HG02642 (cell line): ENCODE measurements around the gene GPC1.
A peak's percentile ranks its signal among the peaks of the same experiment; 100 is the strongest.
"Not testable (repeated sequence)": the region's sequence is repeated elsewhere in the genome, so short reads cannot be mapped to it uniquely, and the experiment has no call there.

Experiments
- ATAC-seq: cut with Tn5 transposase; IDR thresholded peaks from one replicate; pipeline ENCODE4 v1.9.1; 2021; ENCODE audit warnings: mild to moderate bottlenecking; ENCODE audit not compliant: unreplicated experiment, poor library complexity

GPC1 gene, protein sequence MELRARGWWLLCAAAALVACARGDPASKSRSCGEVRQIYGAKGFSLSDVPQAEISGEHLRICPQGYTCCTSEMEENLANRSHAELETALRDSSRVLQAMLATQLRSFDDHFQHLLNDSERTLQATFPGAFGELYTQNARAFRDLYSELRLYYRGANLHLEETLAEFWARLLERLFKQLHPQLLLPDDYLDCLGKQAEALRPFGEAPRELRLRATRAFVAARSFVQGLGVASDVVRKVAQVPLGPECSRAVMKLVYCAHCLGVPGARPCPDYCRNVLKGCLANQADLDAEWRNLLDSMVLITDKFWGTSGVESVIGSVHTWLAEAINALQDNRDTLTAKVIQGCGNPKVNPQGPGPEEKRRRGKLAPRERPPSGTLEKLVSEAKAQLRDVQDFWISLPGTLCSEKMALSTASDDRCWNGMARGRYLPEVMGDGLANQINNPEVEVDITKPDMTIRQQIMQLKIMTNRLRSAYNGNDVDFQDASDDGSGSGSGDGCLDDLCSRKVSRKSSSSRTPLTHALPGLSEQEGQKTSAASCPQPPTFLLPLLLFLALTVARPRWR

DNA sequence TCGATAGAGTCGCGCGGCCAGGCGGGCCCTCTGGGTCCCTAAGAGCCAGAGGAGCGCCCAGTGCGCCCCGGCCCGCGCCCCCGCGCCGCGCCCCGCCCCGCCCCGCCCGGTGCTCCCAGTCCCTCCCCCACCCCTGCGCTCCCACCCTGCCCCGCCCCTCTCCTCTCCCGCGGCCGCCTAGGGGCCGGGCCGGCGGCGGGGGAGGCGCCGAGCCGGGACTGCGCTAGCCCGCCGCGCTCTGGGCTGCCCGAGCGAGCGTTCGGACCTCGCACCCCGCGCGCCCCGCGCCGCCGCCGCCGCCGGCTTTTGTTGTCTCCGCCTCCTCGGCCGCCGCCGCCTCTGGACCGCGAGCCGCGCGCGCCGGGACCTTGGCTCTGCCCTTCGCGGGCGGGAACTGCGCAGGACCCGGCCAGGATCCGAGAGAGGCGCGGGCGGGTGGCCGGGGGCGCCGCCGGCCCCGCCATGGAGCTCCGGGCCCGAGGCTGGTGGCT lies at the start of gene GPC1:
Gene GPC1, plus strand, starts transcription at position 207 of the 491 bp plus-strand sequence. Its CDS starts 256 bp downstream, at position 463.
- ATAC-seq, result peak; percentile 57

DNA sequence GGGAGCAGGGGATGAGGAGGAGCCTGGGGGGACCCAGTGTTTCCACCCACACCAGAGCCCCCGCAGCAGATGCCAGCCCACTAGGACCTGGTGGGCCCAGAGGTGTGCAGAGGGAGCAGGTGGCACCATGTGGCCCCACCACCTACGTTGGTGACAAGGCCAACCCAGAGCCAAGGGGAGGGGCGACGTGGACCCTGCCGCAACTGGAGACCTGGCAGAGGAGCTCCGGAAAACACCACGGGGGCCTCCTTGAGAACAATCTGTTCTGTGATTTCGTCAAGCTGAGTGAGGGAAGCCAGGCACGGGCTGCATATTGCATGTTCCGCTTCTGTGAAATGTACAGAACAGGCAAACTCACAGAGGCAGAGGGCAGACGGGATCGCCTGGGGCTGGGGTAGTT lies 49.1 kb upstream of the GPC1 start:
- no peak for ATAC-seq

DNA sequence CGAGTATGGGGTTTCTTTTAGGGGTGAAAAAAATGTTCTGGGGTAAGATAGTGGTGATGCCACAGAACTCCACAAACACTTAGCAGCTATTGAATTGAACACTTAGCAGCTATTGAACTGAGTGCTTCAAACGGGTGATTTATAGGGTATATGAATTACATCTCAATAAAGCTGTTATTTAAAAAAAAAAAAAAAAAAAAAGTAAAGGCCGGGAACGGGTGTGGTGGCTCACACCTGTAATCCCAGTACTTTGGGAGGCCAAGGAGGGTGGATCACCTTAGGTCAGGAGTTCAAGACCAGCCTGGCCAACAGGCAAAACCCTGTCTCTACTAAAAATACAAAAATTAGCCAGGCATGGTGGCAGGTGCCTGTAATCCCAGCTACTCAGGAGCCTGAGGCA lies 48.7 kb upstream of the GPC1 start:
- not testable (repeated sequence) for ATAC-seq

DNA sequence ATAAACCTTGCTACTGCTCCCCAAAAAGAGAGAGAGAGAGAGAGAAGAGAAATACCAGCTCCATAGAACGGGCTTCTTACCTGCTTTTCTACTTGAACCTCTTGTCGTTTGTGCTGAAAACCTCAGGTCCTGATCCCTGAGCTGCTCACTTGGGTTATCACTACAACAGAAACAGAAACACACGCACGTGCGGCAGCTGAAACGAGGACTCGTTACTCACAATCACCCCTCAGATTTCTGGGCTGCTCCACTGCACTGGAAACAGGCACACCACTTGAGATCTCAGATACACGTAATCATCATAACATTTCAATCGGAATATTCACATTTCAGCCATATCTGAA lies 48.2 kb upstream of the GPC1 start:
- ATAC-seq, result no peak

DNA sequence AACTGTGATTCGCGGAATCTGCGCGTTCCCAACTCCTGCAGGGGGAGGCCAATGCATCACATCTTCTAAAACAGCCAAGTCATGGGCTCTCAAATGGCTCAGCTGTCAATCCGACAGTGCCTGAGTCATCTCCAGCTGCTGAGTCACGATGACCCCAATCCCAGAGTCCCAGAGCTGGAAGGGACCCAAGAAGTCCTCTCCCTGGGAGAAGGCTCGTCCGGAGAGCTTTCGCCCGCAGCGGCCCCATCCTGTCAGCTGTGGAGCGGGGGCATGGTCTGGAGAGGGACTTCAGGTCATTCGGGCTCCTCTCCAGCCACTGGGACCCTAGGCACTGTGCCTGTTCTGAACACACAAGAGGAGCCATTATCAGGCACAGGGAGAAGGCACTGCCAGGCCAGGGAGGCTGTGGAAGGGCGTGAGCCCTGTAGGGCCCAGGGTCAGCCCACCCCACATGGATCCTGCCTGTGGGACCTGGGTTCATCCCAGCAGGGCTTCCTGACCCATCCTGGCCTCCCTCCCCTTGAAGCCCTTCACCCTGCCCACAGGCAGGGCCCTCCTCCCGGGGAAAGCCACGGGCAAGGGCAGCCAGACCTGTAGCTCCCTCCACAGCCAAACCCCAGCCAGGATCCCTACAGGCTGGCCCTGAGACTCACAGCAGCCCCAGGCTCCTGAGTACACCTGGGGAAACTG lies 47.6 kb upstream of the GPC1 start:
- ATAC-seq, result no peak

DNA sequence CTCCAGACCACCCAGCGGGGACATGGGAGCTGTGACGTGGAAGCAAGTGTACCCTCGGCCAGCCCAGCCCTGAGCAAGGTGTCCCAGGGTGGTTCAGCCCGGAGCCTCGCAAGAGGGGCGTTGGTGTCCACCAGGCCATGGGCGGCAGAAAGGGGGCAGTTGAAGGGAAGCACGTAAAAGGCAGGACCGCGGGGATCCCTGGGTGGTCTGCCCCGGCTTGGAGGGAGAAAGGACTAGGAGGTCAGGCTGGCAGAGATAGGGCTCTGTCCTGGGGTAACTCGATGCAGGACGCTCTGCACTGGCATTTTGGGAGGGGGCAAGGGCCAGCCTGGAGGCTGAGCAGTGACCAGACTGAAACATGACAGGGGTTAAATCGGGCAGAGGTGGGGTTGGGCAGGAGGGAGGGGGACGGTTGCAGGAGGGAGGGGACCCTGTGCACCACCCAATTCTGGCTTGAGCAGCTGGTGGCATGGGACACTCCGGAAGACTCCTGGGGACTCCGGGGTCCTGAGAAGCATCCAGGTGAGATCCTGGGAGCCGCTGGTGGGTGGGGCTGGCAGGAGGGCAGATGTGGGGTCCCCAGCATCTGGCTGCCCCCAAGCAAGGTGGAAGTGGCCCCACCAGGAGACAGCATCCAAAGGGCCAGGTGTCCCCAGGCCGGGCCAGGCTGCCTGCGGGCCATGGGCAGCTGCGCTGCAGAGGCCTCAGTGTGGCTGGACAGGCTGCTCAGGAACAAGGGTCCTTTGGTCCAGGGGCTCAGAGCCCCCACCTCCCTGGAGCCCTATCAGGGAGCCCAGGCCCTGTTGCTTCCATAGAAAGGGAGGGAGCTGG lies 46.8 kb upstream of the GPC1 start:
- no peak for ATAC-seq

DNA sequence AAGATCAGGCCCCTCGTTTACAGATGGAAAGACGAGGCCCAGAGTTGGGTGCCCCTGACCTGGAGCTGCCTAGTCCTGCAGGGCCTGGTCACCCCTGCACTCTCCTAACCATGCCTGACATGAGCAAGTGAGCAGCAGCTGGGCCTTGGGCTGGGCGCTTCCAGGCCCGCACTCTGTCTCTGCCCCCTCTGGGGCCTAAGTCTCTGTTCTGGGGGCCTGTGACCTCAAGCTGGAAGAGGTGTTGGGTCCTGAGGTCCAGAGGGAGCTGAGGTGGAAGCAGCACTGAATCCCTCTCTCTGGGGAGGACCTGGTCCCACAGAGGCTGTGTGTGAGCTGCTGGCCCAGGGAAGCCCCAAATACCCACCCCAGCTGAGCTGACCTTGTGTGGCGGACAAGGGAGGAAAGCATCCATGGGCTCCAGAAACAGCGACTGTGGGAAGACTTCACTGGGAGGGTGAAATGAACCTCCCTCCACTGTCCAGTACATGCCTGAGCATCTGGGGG lies 46.1 kb upstream of the GPC1 start:
- no peak for ATAC-seq

DNA sequence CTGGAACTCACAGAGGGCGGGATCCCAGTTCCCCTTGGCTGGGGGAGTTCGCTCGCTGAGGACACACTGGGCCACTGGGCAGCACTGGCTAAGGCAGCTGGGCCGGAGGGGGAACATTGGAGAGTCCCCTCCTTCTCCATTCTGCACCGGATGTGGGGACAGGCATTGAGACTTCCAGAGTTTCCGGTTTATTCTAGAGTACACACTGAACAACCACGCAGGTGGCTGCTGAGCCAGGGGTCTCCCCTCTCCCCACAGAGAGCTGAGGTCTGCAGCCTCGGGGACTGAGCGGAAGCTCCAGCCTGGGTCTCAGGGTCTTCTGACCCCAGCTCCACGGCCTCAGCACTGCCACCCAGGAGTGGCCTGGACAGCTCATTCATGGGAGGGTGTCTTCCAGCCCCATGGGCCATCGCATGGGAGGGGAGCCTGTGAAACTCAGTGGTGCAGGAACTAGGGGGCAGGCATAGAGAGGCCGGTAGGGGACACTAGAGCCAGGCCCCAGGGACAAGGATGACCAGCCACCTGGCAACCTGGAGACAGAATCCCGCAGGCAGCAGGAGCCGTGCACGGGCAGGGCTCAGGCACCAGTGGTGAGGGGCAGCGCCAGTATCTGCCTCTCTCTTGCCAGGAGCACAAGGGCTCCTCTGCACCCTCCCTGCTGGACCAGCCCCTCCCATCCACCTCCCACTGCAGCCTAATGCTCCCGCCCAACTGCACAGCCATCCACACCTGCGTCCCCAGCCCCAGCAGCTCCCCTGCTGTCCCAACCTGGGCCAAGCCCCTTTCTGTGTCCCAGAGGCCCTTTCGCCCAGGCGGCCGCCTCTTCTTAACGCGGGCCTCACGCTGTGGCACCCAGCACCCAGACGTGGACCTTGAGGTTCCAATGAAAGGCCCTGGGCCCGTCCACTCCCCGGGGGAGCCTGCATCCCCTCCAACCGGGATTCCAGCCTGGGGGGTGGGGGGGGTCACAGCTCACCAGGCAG lies 45.1 kb upstream of the GPC1 start:
- no peak for ATAC-seq

DNA sequence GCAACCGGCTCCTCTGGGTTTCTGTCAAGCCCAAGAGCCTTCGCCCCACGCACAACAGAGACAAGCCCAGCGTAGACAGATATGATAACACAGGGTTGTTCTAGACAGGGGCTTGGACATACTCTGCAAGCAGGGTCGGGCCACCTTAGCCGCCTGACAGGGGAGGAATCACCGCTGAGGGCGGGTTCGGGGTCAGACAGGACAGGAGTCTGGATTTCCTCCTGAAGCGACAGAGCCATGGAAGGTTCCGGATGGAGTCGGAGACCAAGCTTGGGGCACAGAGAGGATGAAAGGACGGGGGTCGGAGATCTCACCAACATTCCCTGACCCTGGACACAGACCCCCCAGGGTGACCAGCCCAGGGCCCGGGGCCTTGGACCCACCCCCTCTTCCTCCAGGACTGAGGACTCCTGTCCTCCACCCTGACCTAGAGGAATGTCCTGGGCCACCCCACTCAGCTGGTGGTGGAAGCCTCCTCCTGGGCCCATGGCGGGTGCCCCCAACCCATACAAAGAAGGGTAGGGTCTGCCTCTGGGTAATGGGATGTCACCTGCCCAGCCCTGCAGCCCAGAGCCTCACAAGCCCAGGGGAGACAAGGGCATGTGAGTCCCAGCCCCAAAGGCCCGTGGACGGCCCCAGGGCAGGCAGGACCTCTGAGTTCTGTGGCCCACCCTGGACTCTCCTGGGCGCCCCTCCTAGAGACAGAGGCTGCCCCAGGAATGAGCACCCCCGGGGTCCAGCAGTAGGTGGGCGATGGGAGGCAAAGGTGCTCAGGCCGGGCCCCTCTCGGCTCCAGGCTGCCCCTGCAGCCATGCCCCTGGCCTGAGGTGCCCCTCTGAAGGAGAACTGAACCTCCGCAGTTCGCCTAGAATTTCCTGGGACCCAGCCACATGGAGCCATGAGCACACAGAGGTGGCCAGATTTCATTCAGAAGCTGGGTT lies 44.1 kb upstream of the GPC1 start:
- no peak for ATAC-seq

DNA sequence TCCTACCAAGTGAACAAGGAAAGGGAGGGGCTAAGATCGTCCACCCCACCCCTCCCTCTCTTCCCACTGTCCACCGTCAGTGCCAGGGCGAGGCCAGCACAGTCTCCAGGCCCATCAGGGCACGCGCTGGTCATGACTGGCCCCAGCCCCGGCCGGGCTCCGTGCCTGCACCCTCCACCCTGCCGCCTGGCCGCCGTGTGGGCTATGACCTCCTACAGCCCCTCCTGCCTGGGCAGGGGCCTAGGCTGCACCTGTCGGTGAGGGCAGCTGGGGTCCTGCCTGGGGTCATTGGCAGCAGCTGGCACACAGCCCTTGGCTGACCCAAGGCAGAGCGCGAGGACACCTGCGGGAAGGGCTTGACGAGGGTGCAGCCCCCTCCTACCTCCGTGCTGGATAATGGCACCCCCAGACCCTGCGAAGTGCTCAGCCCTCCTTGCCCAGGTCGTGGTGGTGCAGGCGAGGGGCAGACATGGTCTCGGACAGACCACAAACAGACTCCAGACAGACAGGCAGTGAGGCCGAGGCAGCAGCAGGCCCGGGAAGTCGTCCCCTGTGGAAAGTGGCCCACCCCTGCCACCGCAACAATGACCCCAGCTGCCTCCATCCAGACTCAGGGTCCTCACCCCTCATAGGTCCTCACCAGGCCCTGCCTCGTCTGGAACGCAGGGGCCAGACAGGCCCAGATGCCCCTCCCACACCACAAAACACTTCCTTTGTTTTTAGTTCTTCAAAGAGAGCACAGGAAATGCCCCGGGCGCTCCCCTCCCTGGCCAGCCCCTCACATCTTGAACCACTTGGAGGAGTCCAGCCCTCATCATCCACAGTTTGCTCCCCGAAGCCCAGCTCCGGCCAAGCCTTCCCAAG lies 43.1 kb upstream of the GPC1 start:
- no peak for ATAC-seq

DNA sequence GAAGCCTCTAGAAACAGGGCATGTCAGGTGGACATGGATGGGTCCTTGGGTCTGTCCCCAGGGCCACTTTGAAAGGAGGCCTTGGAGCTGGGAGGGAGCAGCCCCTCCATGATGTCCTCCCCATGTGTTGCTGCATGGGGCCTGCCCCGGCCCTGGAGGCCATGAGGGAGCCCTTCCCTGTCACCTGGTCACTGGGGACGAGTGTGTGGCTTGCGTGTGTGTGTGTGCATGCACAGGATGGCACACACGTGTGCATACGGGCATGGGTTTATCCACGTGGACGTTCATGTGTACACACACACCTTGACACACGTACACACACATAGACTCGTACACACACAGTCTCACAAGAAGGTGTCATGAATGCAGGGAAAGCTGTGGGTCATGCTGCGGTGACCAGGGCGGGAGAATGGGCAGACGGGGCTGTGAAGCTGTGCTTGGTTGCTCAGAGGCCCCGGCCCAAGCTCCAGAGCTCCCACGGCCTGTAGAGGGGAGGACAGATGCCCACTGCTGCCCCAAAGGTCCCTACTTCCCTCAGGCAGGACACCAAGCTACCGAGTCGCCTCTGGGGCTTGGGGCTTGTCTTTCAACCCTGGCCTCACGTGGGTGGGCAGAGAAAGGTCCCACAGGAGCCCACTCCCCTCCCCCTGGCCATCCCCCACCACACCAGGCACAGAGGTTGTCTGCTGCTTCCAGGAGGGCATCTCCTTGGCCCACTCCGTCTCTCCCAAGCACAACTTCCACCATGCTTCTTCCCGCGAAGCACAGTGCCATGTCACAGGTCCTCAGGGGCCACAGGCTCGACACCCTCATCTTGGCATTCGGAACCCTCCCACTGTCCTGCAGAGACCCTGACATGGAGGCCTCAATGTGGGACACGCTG lies 42.3 kb upstream of the GPC1 start:
- ATAC-seq, result no peak

DNA sequence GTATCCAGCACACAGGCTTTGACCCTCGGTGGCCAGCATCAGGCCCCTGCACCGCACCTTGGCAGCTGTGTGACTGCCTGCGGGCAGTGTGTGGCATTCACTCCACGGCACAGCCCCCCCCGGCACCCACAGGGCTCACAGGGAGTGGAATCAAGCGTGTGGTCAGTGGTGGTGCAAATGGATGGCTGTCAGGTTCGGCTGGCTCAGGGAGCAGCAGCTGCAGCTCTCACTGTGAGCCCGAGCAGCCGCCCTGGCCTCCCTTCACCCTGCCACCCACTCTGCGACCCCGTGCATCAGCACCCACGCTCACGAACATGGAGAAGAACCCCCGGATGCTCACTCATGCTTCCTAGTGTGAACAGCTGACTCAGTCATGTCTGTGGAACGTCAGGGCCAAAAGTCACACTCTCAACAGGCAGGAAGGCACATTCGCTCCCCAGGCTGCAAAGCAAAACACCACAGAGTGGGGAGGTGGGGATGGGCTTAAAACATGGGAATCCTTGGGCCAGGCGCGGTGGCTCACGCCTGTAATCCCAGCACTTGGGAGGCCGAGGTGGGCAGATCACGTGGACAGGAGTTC lies 41.5 kb upstream of the GPC1 start:
- no peak for ATAC-seq

DNA sequence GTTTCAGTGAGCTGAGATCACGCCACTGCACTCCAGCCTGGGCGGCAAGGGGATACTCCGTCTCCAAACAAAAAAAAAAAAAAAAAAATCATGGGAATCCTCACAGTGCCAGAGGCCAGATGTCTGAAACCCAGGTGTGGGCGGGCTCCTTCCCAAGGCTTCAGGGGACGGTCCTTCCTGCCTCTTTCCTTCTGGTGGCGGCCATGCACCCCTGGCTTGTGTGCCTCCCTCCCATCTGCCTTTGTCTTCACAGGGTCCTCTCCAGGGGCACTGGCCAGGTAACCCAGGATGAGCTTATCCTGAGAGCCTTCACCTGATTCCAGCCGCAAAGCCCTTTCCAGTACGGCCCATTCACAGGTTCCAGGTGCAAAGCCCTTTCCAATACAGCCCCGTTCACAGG lies 40.9 kb upstream of the GPC1 start:
- no peak for ATAC-seq

DNA sequence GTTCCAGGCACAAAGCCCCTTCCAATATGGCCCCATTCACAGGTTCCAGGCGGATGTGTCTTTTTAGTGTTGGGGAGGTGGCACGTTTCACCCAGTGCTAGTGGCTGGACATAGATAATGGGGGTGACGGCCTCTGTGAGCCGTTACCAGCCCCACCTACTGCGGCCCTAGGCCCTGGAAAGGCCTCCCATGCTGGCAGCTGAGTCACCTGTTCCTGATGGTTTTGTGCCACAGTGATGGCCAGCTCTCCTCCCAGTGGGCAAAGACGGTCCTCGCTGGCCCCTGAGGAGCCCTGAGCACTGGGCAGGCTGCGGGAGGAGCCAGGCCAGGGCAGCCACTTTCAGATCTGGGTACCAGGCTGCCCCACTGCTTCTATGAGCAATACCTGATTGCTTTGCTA lies 40.0 kb upstream of the GPC1 start:
- ATAC-seq, result no peak

DNA sequence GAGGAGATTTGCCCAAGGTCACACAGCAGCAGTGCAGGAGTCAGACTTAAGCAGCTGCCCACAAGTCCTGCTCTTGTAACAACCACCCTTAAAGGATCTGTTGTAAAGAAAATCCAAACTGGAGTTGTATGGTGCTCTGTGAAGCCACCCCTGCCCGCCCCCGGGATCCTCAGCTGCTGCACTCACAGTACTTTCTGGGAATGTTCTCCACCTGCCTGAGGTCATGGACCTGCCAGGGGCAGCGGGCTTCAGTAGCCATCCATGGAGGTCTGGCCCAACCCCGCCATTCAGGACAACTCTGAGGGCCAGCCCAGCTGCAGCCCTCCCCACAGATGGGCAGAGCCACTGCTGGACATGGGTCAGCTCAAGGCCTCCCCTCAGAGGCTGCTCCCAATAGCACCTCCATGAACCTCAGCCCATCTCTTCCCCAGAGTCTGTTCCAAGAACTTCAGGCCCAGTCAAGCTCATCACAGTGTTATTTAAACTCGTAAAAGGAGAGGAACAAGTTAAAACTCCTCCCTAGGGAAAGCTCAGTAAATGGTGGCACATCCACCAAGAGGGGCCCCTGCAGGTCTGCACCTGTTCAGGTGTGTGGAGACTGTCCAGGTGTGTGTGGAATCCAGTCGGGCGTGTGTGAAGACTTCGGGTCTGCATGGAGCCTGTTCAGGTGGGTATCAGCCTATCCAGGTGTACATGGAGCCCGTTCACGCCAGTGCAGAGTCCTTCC lies 39.4 kb upstream of the GPC1 start:
- ATAC-seq, result no peak
